IPS-15b (cell line): Measurements from ENCODE around the gene TTC34.

Source experiments
- H3K27me3 ChIP-seq: one replicate; pipeline ENCODE4 v1.6.1; 2013; ENCODE audit warnings: low read length; ENCODE audit not compliant: control insufficient read depth, insufficient read depth
- H3K36me3 ChIP-seq: one replicate; pipeline ENCODE4 v1.6.1; 2013; ENCODE audit warnings: low read length; ENCODE audit not compliant: control insufficient read depth, insufficient read depth
- H3K4me1 ChIP-seq: one replicate; pipeline ENCODE4 v1.6.1; 2013; ENCODE audit warnings: mild to moderate bottlenecking, low read length; ENCODE audit not compliant: control insufficient read depth, insufficient read depth
- H3K4me3 ChIP-seq: one replicate; pipeline ENCODE4 v1.5.1; 2013; ENCODE audit warnings: low read depth, low read length
- H3K9ac ChIP-seq: one replicate; pipeline ENCODE4 v1.6.1; 2013; ENCODE audit warnings: low read depth, mild to moderate bottlenecking, low read length
- H3K9me3 ChIP-seq: one replicate; pipeline ENCODE4 v1.6.1; 2013; ENCODE audit warnings: mild to moderate bottlenecking, low read length; ENCODE audit not compliant: control insufficient read depth, insufficient read depth

TTC34 gene

DNA sequence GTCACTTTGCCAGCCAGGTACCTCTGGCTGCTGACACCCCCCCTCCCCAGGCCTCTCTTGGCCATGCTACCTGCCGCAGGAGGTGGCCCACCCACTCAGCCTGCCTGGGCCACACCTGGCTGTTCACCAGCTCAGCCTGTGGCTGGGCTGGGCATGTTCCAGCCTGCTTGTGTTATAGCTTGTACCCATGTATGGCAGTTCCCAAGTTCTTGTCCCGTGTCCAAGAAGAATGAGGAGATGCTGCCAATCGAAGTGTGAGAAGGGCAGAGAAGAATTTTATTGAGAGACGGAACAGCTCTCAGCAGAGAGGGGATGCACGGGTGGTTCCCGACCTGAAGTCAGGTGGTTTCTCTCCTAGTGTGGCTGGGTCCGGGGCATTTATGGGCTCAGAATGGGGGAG is 164.8 kb downstream of the TTC34 start:
- Histone ChIP-seq H3K9ac (no peak overlapping the region), H3K27me3 (peaks cover 12% of the 10 kb centered on the region), H3K36me3 (no peaks in the 10 kb centered on the region), H3K4me1 (peaks cover 4% of the 10 kb centered on the region), H3K4me3 (no peak overlapping the region), H3K9me3 (peaks cover 4% of the 10 kb centered on the region)

DNA sequence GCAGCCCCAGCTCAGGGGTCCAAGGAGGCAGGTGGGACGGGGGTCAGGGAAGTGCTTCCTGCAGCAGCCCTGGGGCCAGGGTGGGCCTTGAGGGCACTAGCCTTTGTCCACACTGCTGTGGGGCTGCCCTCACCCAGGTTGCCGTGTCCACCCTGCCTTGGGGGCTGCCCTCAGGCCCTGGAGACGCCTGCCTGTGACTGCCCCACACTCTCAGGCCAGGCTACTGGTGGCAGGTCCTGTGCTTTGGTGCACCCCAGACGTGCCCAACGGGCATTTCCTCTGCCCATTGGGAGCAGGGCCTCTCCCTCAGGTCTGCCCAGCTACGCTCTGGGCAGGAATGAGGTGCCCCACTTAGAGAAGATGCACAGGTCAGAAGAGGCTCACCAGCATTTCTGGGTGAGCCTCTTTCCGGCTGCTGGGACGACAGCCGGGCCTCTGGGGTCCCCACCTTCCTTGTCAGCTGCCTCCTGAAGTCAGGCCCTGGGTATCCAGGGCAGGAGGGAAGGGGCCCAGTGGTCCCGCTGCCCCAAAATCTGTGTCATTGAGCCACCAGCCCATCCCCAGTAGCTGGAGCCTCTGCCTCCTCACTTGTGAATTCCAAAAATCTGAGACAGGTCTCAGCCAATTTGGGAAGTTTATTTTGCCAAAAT is 166.0 kb downstream of the TTC34 start:
- H3K27me3 ChIP-seq = peaks cover 16% of the 10 kb centered on the region
- no peak overlapping the region for H3K9ac ChIP-seq
- peaks cover 4% of the 10 kb centered on the region for H3K4me1 ChIP-seq
- H3K9me3 ChIP-seq = peaks cover 4% of the 10 kb centered on the region
- H3K36me3 ChIP-seq = no peaks in the 10 kb centered on the region
- no peak overlapping the region for H3K4me3 ChIP-seq

DNA sequence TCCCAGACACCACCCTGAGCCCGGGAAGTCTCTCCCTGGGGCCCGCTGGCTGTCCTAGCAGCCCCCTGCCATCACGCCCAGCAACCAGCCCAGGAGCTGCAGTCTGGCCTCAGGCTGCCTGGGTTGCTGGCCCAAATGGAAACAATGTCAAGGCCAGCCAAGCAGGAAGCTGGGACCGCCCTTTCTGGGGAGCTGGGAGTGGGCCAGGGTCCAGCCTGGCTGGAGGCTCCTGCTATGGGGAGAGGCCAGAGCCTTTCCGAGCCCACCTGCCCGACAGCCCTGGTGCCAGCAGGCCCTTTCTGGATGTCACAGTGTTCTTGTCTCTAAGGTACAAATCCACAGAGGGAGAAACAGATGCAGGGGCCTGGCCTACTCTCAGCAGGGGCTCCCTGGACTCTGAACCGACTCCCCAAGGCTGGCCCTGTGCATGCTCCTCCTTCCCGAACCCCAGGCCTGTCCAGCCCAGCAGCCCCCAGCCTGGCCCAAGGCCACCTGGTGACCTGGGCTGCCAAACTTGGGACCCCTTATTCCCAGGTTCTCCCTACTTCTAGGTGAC is 167.5 kb downstream of the TTC34 start:
- peaks cover 30% of the 10 kb centered on the region for H3K27me3 ChIP-seq
- no peaks in the 10 kb centered on the region for H3K36me3 ChIP-seq
- H3K4me3 ChIP-seq = no peak overlapping the region
- peaks cover 4% of the 10 kb centered on the region for H3K4me1 ChIP-seq
- H3K9me3 ChIP-seq = peaks cover 4% of the 10 kb centered on the region
- no peak overlapping the region for H3K9ac ChIP-seq

DNA sequence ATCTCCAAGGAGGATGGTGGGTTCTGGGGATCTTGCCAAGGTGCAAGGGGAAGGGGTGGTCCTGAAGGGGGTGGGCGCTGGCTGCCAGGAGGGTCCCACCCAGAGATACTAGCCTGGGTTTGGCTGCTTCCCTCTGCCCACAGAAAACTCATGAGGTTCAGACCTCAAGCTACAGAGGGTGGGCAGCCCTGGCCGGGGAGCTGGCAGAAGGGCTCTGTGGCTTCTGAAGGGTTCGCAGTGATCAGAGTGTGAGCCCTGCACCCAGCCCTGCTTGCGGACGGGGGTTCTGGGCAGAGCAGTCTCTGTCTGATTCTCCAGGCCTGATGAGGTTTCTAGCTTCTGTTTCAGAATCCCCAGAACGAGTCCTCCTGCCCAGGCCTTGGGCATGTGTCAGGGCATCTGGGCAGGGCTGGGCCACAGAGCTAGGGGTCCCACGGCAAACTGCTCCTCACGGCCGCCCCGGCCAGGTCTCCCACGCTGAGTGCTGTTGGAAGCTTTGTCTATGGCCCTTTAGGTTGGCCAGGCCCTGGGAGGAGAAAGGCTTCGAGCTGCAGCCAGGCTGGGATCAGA is 168.0 kb downstream of the TTC34 start:
- peaks cover 30% of the 10 kb centered on the region for H3K27me3 ChIP-seq
- peaks cover 4% of the 10 kb centered on the region for H3K4me1 ChIP-seq
- no peak overlapping the region for H3K9ac ChIP-seq
- no peaks in the 10 kb centered on the region for H3K36me3 ChIP-seq
- peaks cover 4% of the 10 kb centered on the region for H3K9me3 ChIP-seq
- no peak overlapping the region for H3K4me3 ChIP-seq

DNA sequence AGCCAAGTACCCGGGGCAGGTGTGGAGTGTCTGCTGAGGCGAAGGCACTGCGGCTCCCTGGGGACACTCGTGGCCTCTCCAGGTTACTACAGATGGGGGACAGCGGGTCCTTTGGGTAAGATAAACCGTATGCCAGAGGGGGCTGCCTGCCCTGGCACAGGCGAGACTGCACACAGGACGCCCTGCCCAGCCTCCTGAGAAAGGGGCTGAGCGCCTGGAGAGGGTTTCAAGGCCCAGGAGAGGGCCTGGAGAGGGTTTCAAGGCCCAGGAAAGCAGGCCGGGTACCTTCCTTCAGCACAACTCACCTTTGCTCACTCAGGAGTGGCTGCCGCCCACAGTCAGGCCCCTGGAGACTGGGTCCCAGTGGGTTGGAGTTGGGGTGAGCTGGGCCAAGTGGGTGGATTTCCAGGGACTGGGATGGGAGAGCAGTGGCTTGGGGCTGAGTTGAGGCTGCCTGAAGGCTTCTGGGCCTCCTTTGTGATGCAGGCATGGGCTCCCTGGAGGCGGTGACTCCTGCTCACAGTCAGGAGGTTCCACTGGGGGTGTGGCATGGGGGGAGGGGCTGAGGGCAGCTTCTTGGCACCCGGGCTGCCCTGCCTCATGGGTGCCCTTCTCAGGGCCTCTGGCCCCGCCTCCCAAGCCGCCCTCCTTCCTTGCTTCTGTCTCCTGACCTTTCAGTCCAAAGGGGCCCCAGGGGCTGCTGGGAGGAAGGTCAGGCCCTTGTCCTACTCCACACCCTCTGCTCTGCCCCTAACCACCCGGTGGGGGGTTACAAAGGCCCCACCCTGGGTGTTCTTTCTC is 168.7 kb downstream of the TTC34 start, which contains the start of gene MMEL1:
MMEL1 (minus strand) TSS at position 456 of the 801 bp plus-strand sequence. CDS start 3,532 bp downstream, outside the sequence.
- Histone ChIP-seq H3K4me1 (peaks cover 4% of the 10 kb centered on the region), H3K4me3 (no peak within 1 kb of the TSS), H3K36me3 (no peaks in the 10 kb centered on the region), H3K9ac (no peak within 1 kb of the TSS), H3K27me3 (peaks cover 30% of the 10 kb centered on the region), H3K9me3 (peaks cover 4% of the 10 kb centered on the region)

DNA sequence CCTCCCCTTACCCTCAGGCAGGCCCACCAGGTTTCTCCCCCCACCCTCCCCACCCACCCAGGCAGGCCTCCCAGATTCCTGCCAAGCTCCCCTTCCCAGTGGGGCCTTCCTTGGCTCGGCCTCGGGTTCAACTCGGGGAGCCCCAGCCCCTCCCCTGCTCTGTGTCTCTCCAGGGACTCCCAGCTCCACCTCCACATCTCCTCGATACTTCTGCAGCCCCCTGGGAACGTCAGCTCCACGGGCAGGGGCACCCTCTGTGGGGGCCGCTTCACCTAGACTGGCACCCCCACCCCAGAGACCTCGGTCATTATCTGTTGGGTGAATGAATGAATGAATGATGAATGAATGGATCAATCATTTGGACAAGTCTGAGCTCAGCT is 169.5 kb downstream of the TTC34 start:
- Histone ChIP-seq H3K9me3 (peaks cover 3% of the 10 kb centered on the region), H3K36me3 (no peaks in the 10 kb centered on the region), H3K9ac (no peak overlapping the region), H3K4me3 (no peak overlapping the region), H3K27me3 (peaks cover 33% of the 10 kb centered on the region), H3K4me1 (peaks cover 4% of the 10 kb centered on the region)

DNA sequence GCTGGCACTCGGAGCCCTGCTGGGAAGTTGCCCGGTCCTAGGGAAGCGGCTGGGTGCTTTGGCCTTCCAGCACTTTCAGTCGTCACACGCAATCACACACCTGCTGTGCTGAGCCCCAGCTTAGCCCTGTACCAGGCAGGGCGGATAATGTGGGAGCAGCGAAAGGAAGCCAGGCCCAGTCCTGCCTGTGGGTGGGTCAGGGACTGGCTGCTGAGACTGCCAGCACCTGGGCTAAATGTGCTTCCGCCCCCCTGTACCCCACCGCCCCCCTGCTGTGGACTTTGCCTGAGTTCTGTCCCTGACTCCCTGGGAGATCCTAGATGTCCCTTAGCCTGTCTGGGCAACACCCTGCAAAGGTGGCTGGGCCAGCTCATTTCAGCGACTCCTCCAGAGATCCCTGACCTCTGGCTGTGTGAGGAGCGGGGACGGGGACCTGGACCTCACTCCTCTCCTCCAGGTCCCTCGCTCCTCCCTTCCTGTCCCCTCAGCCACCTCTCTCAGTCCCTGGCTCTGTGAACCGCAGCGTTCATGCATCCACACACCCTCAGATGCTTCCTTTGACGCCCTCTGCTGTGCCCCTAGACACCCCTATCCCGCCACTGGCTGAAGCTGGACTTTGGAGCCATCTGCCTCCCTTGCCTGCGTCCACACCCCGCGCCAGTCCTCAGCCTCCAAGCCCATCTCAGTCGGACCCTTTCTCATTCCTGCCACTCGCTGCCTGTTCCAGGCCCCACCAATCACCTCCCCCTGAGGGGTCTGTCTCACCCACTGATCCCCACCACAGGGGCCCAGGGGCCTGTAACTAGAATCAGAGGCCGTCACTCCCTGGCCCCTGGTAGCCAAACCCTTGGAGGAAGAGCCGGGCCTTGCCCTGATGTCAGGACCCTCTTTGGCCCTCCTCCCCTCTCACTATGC is 170.1 kb downstream of the TTC34 start:
- H3K9ac ChIP-seq = no peak overlapping the region
- no peaks in the 10 kb centered on the region for H3K9me3 ChIP-seq
- H3K4me3 ChIP-seq = no peak overlapping the region
- peaks cover 37% of the 10 kb centered on the region for H3K27me3 ChIP-seq
- H3K36me3 ChIP-seq = no peaks in the 10 kb centered on the region
- peaks cover 4% of the 10 kb centered on the region for H3K4me1 ChIP-seq

DNA sequence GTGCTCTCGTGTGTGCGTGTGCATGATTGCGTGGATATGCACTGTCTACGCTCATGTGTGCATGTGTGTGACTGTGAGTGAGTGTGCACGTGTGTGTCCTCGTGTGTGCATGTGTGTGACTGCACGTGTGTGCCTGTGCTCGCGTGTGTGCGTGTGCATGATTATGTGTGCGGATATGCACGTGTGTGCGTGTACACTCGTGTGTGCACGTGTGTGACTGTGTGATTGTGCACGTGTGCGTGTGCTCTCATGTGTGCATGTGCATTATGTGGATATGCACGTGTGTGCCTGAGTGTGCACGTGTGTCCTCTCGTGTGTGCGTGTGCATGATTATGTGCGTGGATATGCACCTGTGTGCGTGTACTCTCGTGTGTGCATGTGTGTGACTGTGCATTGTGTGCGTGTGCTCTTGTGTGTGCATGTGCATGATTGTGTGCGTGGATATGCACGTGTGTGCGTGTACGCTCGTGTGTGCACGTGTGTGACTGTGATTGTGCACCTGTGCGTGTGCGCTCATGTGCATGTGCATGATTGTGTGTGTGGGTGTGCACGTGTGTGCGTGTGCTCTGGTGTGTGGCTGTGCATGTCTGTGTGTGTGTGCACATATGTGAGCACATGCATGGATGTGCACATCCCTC is 170.9 kb downstream of the TTC34 start:
- no peak overlapping the region for H3K9ac ChIP-seq
- no peaks in the 10 kb centered on the region for H3K9me3 ChIP-seq
- peaks cover 4% of the 10 kb centered on the region for H3K4me1 ChIP-seq
- peaks cover 37% of the 10 kb centered on the region for H3K27me3 ChIP-seq
- no peak overlapping the region for H3K4me3 ChIP-seq
- no peaks in the 10 kb centered on the region for H3K36me3 ChIP-seq

DNA sequence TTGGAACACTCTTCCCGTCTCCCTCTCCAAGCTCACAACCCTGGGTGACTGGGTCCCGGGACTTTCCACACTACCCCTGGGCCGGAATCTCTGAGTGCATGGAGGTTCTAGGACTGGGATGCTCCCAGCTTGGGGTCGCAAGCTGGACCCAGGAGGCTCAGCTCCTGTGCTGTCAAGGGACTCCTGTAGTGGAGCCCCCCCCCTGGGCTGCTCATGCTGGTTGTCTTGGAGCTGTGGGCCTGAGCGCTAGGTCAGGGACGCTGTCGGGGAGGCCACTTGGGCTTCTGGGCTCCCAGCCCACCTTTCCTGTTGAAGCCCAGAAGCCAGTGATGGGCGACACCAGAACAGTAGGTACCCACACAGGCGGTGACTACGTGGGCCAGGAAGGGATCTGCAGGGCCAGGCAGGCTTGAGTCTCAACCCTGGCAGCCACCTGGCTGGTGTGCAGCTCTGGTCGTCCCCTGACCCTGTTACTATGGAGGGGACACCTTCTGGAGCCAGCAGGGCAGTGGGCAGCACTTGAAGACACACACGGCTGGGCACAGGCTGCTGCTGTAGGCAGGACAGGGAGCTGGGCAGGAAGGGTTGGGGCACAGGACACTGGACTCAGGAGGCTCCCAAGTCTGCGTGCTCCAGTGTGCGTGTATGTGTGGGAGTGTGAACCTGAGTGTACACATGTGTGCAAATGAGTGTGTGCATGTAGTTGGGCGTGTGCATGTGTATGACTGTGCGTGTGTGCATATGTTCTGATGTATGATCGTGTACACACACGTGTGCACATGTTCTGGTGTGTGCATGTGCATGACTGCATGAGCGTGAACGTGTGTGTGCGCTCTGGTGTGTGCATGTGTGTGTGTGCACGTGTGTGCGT is 171.6 kb downstream of the TTC34 start:
- Histone ChIP-seq H3K4me3 (peak overlapping the region; percentile 37), H3K27me3 (peaks cover 37% of the 10 kb centered on the region), H3K9me3 (no peaks in the 10 kb centered on the region), H3K9ac (no peak overlapping the region), H3K36me3 (no peaks in the 10 kb centered on the region), H3K4me1 (peaks cover 4% of the 10 kb centered on the region)

DNA sequence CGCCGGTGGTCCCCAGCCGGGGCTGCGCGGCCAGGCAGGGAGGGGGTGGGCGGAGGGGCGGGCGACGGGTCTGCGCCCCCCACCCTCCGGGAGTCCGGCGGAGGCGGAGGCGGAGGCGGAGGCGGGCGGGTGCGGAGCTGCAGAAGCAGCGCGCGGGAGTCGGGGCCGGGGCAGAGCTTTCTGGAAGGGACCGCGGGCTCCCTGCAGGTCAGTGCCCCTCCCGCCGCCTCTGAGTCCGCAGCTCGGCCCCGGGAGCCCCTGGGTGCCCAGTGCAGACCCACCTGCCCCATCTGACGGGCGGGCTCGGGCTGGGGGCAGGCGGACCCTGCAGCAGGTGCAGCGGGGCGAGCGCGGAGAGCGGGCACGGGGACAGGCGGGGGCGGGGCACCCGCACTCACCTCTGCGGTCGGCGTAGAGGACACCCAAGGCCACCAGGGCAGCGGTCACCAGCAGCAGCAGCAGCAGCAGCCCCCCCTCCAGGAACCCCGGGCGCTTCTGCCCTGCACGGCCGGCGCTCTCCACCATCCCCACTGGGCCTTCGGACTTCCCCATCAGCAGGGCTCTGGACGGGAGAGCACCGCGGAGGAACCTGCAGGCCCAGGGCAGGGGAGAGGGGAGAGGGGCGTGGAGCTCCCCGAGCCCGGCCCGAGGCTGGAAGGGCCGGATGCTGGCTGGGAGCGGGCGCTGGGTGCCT is 172.4 kb downstream of the TTC34 start:
- Histone ChIP-seq H3K4me1 (peaks cover 4% of the 10 kb centered on the region), H3K36me3 (no peaks in the 10 kb centered on the region), H3K4me3 (peak overlapping the region; percentile 52), H3K9ac (no peak overlapping the region), H3K9me3 (no peaks in the 10 kb centered on the region), H3K27me3 (peaks cover 37% of the 10 kb centered on the region)
